ENCODE results near the gene GFPT2. TPM values are rescaled to one million over a fixed set of nuclear protein-coding genes. Genes with fewer than 3 reads are reported as not detected.

The GFPT2 gene
- total and polyA plus RNA-seq, 10 of the 15 experiments (the other 5 are each of a cell fraction or from before 2014, with no cell fraction given) = 0.05 to 0.33 (median 0.11) TPM; not detected in 4

DNA sequence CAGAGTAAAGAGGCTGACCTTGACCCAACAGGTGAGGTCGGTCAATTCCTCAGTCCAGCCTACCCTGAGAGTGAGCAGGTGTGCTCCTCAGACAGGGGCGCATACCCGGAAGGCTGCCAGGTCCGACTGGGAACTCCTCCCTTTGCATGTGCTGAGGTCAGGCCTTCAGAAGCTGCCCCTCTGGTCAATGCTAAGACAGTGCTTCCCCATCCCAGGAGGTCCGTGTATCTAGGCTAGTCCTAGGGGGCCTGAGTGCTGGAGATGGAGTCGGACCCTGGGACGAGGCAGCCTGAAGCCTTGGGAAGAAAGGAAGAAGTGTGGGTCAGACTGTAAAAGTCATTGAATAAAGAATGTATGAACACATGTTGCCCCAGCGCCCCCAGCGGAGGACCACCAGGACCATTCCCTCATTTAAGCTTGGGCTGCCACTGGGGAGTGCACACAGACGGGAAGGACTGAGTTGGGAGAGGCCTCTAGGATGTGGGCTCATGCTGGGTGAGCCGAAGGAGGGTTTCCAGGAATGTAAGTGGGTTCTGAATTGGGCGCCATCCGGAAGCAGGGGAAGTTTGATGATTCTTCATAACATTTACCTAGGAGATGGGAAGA, 41.0 kb upstream of the GFPT2 start (continued):
- TF ChIP-seq, protein P1, sequence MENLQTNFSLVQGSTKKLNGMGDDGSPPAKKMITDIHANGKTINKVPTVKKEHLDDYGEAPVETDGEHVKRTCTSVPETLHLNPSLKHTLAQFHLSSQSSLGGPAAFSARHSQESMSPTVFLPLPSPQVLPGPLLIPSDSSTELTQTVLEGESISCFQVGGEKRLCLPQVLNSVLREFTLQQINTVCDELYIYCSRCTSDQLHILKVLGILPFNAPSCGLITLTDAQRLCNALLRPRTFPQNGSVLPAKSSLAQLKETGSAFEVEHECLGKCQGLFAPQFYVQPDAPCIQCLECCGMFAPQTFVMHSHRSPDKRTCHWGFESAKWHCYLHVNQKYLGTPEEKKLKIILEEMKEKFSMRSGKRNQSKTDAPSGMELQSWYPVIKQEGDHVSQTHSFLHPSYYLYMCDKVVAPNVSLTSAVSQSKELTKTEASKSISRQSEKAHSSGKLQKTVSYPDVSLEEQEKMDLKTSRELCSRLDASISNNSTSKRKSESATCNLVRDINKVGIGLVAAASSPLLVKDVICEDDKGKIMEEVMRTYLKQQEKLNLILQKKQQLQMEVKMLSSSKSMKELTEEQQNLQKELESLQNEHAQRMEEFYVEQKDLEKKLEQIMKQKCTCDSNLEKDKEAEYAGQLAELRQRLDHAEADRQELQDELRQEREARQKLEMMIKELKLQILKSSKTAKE (IDR thresholded peaks at IDR 0.05; ENCODE audit: low read depth, poor library complexity, severe bottlenecking) = no peak
- TF ChIP-seq RFX5 (IDR thresholded peaks at IDR 0.05; ENCODE audit: low read depth, low read length) = no peak
- no peak for TF ChIP-seq ZNF622 (IDR thresholded peaks at IDR 0.05)
- no peak for TF ChIP-seq ZNF217 (IDR thresholded peaks at IDR 0.05)
- no peak for TF ChIP-seq RAD51 (IDR thresholded peaks at IDR 0.05)
- TF ChIP-seq MXI1 (IDR thresholded peaks at IDR 0.05; ENCODE audit: low read depth, low read length) = no peak
- TF ChIP-seq, protein P2, sequence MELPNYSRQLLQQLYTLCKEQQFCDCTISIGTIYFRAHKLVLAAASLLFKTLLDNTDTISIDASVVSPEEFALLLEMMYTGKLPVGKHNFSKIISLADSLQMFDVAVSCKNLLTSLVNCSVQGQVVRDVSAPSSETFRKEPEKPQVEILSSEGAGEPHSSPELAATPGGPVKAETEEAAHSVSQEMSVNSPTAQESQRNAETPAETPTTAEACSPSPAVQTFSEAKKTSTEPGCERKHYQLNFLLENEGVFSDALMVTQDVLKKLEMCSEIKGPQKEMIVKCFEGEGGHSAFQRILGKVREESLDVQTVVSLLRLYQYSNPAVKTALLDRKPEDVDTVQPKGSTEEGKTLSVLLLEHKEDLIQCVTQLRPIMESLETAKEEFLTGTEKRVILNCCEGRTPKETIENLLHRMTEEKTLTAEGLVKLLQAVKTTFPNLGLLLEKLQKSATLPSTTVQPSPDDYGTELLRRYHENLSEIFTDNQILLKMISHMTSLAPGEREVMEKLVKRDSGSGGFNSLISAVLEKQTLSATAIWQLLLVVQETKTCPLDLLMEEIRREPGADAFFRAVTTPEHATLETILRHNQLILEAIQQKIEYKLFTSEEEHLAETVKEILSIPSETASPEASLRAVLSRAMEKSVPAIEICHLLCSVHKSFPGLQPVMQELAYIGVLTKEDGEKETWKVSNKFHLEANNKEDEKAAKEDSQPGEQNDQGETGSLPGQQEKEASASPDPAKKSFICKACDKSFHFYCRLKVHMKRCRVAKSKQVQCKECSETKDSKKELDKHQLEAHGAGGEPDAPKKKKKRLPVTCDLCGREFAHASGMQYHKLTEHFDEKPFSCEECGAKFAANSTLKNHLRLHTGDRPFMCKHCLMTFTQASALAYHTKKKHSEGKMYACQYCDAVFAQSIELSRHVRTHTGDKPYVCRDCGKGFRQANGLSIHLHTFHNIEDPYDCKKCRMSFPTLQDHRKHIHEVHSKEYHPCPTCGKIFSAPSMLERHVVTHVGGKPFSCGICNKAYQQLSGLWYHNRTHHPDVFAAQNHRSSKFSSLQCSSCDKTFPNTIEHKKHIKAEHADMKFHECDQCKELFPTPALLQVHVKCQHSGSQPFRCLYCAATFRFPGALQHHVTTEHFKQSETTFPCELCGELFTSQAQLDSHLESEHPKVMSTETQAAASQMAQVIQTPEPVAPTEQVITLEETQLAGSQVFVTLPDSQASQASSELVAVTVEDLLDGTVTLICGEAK (IDR thresholded peaks at IDR 0.05; ENCODE audit: borderline replicate concordance) = no peak
- TF ChIP-seq, protein P3, sequence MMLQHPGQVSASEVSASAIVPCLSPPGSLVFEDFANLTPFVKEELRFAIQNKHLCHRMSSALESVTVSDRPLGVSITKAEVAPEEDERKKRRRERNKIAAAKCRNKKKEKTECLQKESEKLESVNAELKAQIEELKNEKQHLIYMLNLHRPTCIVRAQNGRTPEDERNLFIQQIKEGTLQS (IDR thresholded peaks at IDR 0.05; ENCODE audit: borderline replicate concordance, extremely low read depth, low read depth, low read length) = no peak
- TF ChIP-seq, protein P4, sequence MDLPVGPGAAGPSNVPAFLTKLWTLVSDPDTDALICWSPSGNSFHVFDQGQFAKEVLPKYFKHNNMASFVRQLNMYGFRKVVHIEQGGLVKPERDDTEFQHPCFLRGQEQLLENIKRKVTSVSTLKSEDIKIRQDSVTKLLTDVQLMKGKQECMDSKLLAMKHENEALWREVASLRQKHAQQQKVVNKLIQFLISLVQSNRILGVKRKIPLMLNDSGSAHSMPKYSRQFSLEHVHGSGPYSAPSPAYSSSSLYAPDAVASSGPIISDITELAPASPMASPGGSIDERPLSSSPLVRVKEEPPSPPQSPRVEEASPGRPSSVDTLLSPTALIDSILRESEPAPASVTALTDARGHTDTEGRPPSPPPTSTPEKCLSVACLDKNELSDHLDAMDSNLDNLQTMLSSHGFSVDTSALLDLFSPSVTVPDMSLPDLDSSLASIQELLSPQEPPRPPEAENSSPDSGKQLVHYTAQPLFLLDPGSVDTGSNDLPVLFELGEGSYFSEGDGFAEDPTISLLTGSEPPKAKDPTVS (IDR thresholded peaks at IDR 0.05; ENCODE audit: low read depth, low read length) = no peak
- TF ChIP-seq, protein P5, sequence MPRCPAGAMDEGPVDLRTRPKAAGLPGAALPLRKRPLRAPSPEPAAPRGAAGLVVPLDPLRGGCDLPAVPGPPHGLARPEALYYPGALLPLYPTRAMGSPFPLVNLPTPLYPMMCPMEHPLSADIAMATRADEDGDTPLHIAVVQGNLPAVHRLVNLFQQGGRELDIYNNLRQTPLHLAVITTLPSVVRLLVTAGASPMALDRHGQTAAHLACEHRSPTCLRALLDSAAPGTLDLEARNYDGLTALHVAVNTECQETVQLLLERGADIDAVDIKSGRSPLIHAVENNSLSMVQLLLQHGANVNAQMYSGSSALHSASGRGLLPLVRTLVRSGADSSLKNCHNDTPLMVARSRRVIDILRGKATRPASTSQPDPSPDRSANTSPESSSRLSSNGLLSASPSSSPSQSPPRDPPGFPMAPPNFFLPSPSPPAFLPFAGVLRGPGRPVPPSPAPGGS (IDR thresholded peaks at IDR 0.05; ENCODE audit: borderline replicate concordance, insufficient read depth, low read depth, low read length, poor library complexity, severe bottlenecking) = no peak
- no peak for TF ChIP-seq TBL1XR1 (IDR thresholded peaks at IDR 0.05; ENCODE audit: low read depth, low read length)

Data from GM12878 (cell line).